Mucosa of descending colon (tissue), 3 donors: ENCODE data around the gene TEX48. TPM values are rescaled to one million over a fixed set of nuclear protein-coding genes. Genes with fewer than 3 reads are reported as not detected.
A peak's percentile ranks its signal among the peaks of the same experiment; 100 is the strongest.

Experiments
- ATAC-seq: fragments of 200-7000 bp; cut with Tn5 transposase; one replicate; pipeline ENCODE4 v1.9.1; 2020; ENCODE audit warnings: mild to moderate bottlenecking, moderate library complexity
- DNase-seq, 3 donors: peaks; one replicate each; pipeline ENCODE4 v3.0.0-alpha.2; 2020
- H3K36me3 ChIP-seq: fragments of 200-600 bp; one replicate; pipeline ENCODE4 v1.8.0; 2021; ENCODE audit warnings: low read depth, mild to moderate bottlenecking
- H3K4me1 ChIP-seq: fragments of 200-600 bp; one replicate; pipeline ENCODE4 v1.8.0; 2021; ENCODE audit warnings: low read depth, mild to moderate bottlenecking
- H3K4me3 ChIP-seq: fragments of 200-600 bp; one replicate; pipeline ENCODE4 v1.8.0; 2021; ENCODE audit warnings: mild to moderate bottlenecking
- H3K9me3 ChIP-seq: fragments of 200-600 bp; one replicate; pipeline ENCODE4 v1.8.0; 2021; ENCODE audit warnings: mild to moderate bottlenecking
- intact Hi-C, 2 donors: fragments of 100-400 bp; cut with DNase I in 1 of 2; cut with micrococcal nuclease in 1 of 2; formaldehyde crosslinking; loops; one replicate each; pipeline versions ENCODE4 v1.11.0 to v1.11.1; 2022; cut with DNase I, micrococcal nuclease
- long read RNA-seq, 2 donors: library from polyadenylated mRNA; unstranded; transcript quantifications; one replicate each; pipeline ENCODE4 v2.0.0, GENCODE V29; 2019 to 2021
- total RNA-seq, 3 donors: library from RNA; stranded (reverse); fragmentation: NEBNext Ultra II Directional in 2 of 3; extraction: Animal tissue kit (Norgen Biotek cat#: 25700) in 2 of 3; gene quantifications; one replicate each; pipeline versions ENCODE4 v1.2.1 to v1.2.4, GENCODE V29; 2021 to 2023
- TF ChIP-seq, protein P1 (sequence below): fragments of 200-600 bp; IDR thresholded peaks from one replicate; pipeline ENCODE4 v1.8.0; 2022; ENCODE audit warnings: antibody characterized with exemption, mild to moderate bottlenecking
- donor health status: DM: no; HTN: no; CAD: no; lungs with moderate emphysema.
- donor health status: DM: no; HTN: no; CAD: no.
- donor health status: DM: no; HTN: yes; CAD: no.

Gene TEX48, protein sequence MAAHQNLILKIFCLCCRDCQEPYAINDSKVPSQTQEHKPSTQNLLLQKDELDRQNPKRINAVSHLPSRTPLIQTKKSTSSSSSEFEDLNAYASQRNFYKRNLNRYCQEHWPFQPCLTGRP
- not detected for total RNA-seq
- long read RNA-seq, donor 1, result 0 reads
- long read RNA-seq, donor 2, result 0 reads

DNA sequence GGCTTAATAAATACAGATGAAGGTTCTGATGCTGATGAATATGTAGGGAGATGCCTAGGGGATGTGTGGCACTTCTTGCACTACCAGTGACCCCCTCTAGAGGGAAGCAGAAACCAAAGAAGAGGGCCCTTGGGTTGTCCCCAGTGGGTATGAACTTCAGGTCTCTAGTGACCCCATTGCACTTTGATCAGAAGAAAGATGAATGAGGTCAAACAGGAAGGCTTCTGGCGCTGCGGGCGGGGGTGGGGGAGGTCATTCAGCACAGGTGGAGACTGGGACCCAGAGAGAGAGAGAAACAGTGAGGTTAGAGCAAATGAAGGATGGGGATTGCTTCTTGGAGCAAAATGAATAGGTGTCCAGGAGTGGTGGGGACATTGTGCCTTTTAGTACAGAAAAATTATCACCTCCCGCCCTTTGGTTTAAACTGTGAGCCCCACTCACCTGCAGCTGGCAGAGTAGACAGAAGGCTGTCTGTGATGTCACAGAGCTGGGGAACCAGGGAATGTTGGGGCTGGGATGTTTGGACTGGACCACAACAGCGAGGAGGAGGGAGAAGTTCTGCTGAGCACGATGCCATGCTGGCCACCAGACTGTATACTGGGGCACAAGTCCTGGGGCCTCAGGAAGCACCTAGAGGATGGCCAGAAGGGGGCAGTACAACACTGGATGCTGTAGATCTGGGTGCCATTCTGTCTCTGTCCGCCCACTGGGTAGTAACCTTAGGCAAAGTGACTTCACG is at the start of gene TEX48:
Gene TEX48 (minus strand): TSS at position 599 of the 739 bp plus-strand sequence. CDS start 10,469 bp downstream, outside the sequence.
- Histone ChIP-seq H3K4me3 (no peak within 1 kb of the TSS), H3K4me1 (no peaks in the 10 kb centered on the region), H3K36me3 (no peaks in the 10 kb centered on the region), H3K9me3 (no peaks in the 10 kb centered on the region)
- ATAC-seq (peak; percentile 99), DNase-seq (peak; percentile 59 to 90 (median 63))
- TF ChIP-seq, protein P1, sequence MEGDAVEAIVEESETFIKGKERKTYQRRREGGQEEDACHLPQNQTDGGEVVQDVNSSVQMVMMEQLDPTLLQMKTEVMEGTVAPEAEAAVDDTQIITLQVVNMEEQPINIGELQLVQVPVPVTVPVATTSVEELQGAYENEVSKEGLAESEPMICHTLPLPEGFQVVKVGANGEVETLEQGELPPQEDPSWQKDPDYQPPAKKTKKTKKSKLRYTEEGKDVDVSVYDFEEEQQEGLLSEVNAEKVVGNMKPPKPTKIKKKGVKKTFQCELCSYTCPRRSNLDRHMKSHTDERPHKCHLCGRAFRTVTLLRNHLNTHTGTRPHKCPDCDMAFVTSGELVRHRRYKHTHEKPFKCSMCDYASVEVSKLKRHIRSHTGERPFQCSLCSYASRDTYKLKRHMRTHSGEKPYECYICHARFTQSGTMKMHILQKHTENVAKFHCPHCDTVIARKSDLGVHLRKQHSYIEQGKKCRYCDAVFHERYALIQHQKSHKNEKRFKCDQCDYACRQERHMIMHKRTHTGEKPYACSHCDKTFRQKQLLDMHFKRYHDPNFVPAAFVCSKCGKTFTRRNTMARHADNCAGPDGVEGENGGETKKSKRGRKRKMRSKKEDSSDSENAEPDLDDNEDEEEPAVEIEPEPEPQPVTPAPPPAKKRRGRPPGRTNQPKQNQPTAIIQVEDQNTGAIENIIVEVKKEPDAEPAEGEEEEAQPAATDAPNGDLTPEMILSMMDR, result peak; percentile 57
- intact Hi-C loops, result loop anchor here in 1 of 2 donors (2.0 to 10.0 kb wide), 2 partner anchors 233 to 333 kb away; no protein-coding TSS in a partner anchor

GRCh38 chr9:114731701-114732100 is 49.7 kb upstream of the TEX48 start:
- Histone ChIP-seq H3K4me3 (no peak overlapping the region), H3K36me3 (no peaks in the 10 kb centered on the region), H3K4me1 (peaks cover 4% of the 10 kb centered on the region), H3K9me3 (no peaks in the 10 kb centered on the region)
- TF ChIP-seq, protein P1, result no peak
- ATAC-seq (peak; percentile 91), DNase-seq (peak in 1 of 3 donors; percentile 40)
- intact Hi-C loops, result loop anchor here in 1 of 2 donors (10.0 kb wide), 1 partner anchor 283 kb away; no protein-coding TSS in a partner anchor

GRCh38 chr9:114729706-114730105 is 47.7 kb upstream of the TEX48 start:
- intact Hi-C loops, result loop anchor here in 1 of 2 donors (10.0 kb wide), 1 partner anchor 285 kb away; no protein-coding TSS in a partner anchor
- no peak overlapping the region for H3K4me3 ChIP-seq
- ATAC-seq (no peak), DNase-seq (no peak)
- H3K4me1 ChIP-seq, result peaks cover 4% of the 10 kb centered on the region
- H3K36me3 ChIP-seq, result no peaks in the 10 kb centered on the region
- H3K9me3 ChIP-seq, result no peaks in the 10 kb centered on the region
- TF ChIP-seq, protein P1, result no peak

DNA sequence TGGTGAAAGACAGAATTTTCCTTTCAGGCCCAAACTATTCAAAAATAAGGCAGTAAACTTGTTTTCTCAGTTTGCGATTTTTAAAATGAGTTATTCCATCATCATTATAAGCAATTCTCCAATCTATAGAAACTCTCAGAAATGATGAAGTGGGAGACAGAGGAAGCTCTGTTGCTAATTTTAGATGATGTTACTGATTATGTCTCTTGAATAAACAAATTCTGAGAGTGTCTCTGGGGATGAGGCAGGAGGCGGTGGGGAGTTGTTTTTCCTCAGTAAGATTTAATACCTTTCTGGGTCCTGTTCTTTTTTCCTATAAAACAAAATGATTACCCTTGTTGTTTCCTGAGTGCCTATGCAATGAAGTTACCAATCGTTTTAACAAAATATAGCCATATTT is 43.9 kb upstream of the TEX48 start:
- TF ChIP-seq, protein P1, result no peak
- Histone ChIP-seq H3K36me3 (no peaks in the 10 kb centered on the region), H3K9me3 (no peaks in the 10 kb centered on the region), H3K4me1 (no peaks in the 10 kb centered on the region), H3K4me3 (no peak overlapping the region)
- ATAC-seq (no peak), DNase-seq (no peak)
- intact Hi-C loops, result no loop called here

GRCh38 chr9:114724744-114725143 is 42.8 kb upstream of the TEX48 start:
- intact Hi-C loops, result no loop called here

More at GRCh38 chr9:114724744-114725143, 42.8 kb upstream of the TEX48 start:
- Histone ChIP-seq H3K9me3 (no peaks in the 10 kb centered on the region), H3K4me3 (no peak overlapping the region), H3K36me3 (no peaks in the 10 kb centered on the region), H3K4me1 (no peaks in the 10 kb centered on the region)
- TF ChIP-seq, protein P1, result no peak
- no peak for DNase-seq
- ATAC-seq, result no peak
